ENCODE data around the gene CCDC187. TPM values are rescaled to one million over a fixed set of nuclear protein-coding genes. Genes with fewer than 3 reads are reported as not detected.
"Not testable (repeated sequence)": the region's sequence is repeated elsewhere in the genome, so short reads cannot be mapped to it uniquely, and the experiment has no call there.

Gene CCDC187
- total RNA-seq: under 1 TPM in 1 of 2 experiments, not detected in 1; 0.05 TPM

- ChIA-PET CTCF (no interaction called here), POLR2A (no interaction called here)
- Mint-ChIP-seq H3K27ac (no peak within 1 kb of the TSS), H3K9me3 (ENCODE audit: low read depth) (no peaks in the 10 kb centered on the region), H3K4me3 (no peak within 1 kb of the TSS), H3K36me3 (ENCODE audit: low read depth) (no peaks in the 10 kb centered on the region), H3K27me3 (peaks cover 4% of the 10 kb centered on the region), H3K4me1 (peaks cover 4% of the 10 kb centered on the region)
- no peak for ATAC-seq
- DNase-seq: no peak
- intact Hi-C loops (cut with DNase I, micrococcal nuclease): no loop called here
Measured at GRCh38 chr9:136303825-136304416, at the start of gene CCDC187. Gene CCDC187 (minus strand): TSS chr9:136304094. CDS start chr9:136303830, 264 bp downstream.

DNA sequence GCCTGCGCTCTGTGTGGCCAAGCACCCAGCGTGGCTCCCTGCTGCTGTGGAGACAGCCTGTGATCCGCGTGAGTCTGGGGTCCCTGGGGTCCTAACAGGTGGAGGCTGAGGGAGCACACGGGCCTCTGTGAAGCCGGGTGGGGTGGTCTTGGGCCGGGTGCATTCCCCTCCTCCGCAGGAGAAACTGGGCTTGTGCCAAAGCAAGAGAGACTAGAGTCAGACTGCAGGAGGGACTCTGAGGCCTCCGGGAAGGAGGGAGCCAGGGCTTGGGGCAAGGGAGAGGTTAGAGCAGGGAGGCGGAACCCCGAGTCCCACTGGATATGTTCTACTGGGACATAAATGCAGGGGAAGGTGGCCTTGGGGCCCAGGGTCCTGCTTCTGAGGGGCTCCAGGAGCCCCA is 49.2 kb upstream of the CCDC187 start:
- DNase-seq (no peak), ATAC-seq (no peak)
- POLR2A ChIA-PET: no interaction called here
- Mint-ChIP-seq H3K36me3 (ENCODE audit: low read depth) (no peaks in the 10 kb centered on the region), H3K4me1 (no peaks in the 10 kb centered on the region), H3K27ac (no peak overlapping the region), H3K9me3 (ENCODE audit: low read depth) (no peaks in the 10 kb centered on the region), H3K27me3 (no peaks in the 10 kb centered on the region), H3K4me3 (no peak overlapping the region)
- CTCF ChIA-PET: no interaction called here
- intact Hi-C loops (cut with DNase I, micrococcal nuclease): no loop called here

DNA sequence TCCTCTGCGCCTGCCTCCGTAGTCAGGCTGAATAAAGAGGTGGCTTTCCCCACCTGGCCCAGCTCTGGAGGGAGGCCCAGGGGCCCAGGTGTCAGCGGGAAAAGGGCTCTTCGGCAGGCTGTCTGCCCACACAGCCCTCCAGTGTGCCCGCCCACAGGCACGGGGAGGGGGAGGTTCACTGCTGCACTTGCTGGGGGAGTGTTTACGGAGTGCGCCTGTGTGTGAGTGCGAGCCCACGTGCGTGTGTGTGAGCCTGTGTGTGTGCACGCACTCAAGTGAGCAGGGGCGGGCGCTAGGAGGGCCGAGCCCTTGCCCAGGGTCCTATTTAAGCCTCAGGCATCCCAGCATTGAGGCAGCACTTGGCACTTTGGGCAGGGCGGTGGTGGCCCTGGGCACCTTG is 48.8 kb upstream of the CCDC187 start:
- Mint-ChIP-seq H3K4me1 (no peaks in the 10 kb centered on the region), H3K4me3 (no peak overlapping the region), H3K36me3 (ENCODE audit: low read depth) (no peaks in the 10 kb centered on the region), H3K9me3 (ENCODE audit: low read depth) (no peaks in the 10 kb centered on the region), H3K27me3 (no peaks in the 10 kb centered on the region), H3K27ac (no peak overlapping the region)
- DNase-seq (no peak), ATAC-seq (peak; percentile 16)
- intact Hi-C loops (cut with DNase I, micrococcal nuclease): no loop called here
- POLR2A ChIA-PET: no interaction called here
- CTCF ChIA-PET: no interaction called here

DNA sequence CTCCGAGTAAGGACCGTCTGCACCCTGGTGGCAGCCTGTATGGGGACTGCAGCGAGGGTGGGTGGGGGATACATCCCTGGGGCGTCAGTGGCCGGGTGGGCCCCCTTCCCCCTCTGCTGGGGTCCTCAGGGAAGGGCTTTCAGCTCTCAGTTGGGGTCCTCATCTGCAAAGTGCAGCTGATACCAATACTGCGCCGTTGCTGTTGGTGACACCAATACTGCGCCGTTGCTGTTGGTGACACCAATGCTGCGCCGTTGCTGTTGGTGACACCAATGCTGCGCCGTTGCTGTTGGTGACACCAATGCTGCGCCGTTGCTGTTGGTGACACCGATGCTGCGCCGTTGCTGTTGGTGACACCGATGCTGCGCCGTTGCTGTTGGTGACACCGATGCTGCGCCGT is 48.0 kb upstream of the CCDC187 start:
- DNase-seq; H3K9me3 Mint-ChIP-seq (ENCODE audit: low read depth); H3K4me3 Mint-ChIP-seq; H3K27ac Mint-ChIP-seq; H3K36me3 Mint-ChIP-seq (ENCODE audit: low read depth); POLR2A ChIA-PET; intact Hi-C loops (cut with DNase I, micrococcal nuclease); ATAC-seq; H3K4me1 Mint-ChIP-seq; CTCF ChIA-PET; H3K27me3 Mint-ChIP-seq: not testable (repeated sequence)

GRCh38 chr9:136351252-136351800 is 47.4 kb upstream of the CCDC187 start:
- Mint-ChIP-seq H3K4me3 (no peak overlapping the region), H3K36me3 (ENCODE audit: low read depth) (no peaks in the 10 kb centered on the region), H3K27me3 (no peaks in the 10 kb centered on the region), H3K27ac (no peak overlapping the region), H3K9me3 (ENCODE audit: low read depth) (no peaks in the 10 kb centered on the region), H3K4me1 (no peaks in the 10 kb centered on the region)
- ChIA-PET CTCF (no interaction called here), POLR2A (no interaction called here)
- ATAC-seq (no peak), DNase-seq (no peak)
- intact Hi-C loops (cut with DNase I, micrococcal nuclease): no loop called here

DNA sequence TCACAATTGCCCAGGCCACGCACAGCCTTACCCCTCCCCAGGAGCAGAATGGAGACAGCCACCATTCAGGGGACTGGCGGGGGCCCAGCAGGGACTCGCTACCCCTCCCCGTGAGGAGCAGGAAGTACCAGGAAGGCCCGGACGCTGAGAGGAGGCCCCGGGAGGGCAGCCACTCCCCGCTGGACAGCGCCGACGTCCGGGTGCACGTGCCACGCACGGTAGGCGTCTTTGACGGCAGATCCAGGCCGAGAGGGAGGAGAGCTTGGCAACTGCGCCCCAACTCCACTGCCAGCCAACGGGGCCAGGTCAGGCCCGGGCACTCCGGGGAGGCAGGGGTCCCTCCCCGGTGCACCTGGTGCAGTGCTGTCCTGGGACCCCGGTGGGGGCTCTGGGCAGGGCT is 45.7 kb upstream of the CCDC187 start:
- ChIA-PET CTCF (no interaction called here), POLR2A (no interaction called here)
- H3K4me1 Mint-ChIP-seq: no peaks in the 10 kb centered on the region
- H3K9me3 Mint-ChIP-seq (ENCODE audit: low read depth): no peaks in the 10 kb centered on the region
- no peaks in the 10 kb centered on the region for H3K27me3 Mint-ChIP-seq
- H3K36me3 Mint-ChIP-seq (ENCODE audit: low read depth): no peaks in the 10 kb centered on the region
- DNase-seq: no peak
- ATAC-seq: no peak
- intact Hi-C loops (cut with DNase I, micrococcal nuclease): no loop called here
- H3K27ac Mint-ChIP-seq: no peak overlapping the region
- H3K4me3 Mint-ChIP-seq: no peak overlapping the region

DNA sequence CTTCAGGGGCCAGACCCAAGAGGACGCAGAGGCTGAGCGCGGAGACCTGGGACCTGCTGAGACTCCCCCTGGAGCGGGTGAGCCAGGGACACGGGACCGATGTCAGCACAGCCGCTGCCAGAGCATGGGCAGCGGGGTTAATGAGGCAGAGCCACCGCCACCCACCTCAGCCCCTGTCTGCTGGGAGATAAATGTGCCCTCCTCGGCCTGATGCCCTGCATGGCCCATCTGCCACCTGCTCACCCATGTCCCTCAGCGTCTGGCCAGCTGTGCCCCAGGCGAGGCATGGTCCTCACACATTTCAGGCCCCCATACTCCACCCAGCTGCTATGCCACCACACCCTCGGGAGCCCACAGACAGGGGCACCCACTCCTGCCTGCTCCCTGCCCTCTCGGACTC is 44.8 kb upstream of the CCDC187 start:
- Mint-ChIP-seq H3K36me3 (ENCODE audit: low read depth) (no peaks in the 10 kb centered on the region), H3K27ac (no peak overlapping the region), H3K9me3 (ENCODE audit: low read depth) (no peaks in the 10 kb centered on the region), H3K4me1 (no peaks in the 10 kb centered on the region), H3K4me3 (no peak overlapping the region), H3K27me3 (no peaks in the 10 kb centered on the region)
- POLR2A ChIA-PET: no interaction called here
- CTCF ChIA-PET: no interaction called here
- DNase-seq (no peak), ATAC-seq (no peak)
- intact Hi-C loops (cut with DNase I, micrococcal nuclease): no loop called here

DNA sequence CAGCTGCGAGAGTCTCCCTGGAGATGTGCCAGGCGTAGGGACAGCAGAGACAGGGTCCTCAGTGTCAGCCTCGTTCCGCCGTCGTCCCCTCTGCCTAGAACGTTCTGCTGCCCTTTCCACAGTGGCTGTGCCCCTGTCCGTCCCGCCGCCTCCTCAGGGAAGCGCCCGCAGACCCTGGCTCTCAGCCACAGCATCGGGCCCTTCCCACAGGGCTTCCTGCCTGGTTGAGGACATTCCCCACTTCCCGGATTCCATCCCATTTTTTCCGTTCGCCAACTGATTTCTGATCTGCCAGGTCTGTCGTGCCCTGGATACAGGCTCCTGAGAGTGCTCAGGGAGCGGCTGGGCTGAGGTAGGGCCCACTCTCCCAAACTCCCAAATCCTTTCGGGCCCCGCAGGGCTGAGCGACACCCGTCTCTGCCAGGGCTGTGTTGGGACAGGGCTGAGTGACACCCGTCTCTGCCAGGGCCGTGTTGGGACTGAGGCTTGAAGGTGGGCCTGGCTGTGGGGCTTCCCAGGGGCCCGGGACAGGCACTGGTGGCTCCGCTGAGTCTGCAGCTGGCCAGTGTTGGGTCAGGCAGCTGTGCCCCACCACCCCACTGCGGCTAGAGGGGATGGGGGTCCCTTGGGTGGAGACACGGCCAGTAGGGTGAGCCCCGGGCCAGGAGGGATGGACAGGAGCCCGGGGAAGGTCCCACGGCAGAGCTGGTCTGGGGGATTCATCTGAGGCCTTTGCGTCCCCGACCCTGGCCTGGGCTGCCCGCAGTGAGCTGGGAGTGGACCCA is 43.8 kb upstream of the CCDC187 start:
- no peak overlapping the region for H3K4me3 Mint-ChIP-seq
- ChIA-PET POLR2A (no interaction called here), CTCF (no interaction called here)

GRCh38 chr9:136346927-136347465 is 43.1 kb upstream of the CCDC187 start:
- no peak overlapping the region for H3K4me3 Mint-ChIP-seq
- H3K9me3 Mint-ChIP-seq (ENCODE audit: low read depth): no peaks in the 10 kb centered on the region
- no peak for ATAC-seq
- no peaks in the 10 kb centered on the region for H3K4me1 Mint-ChIP-seq
- POLR2A ChIA-PET: no interaction called here
- CTCF ChIA-PET: no interaction called here
- H3K27me3 Mint-ChIP-seq: no peaks in the 10 kb centered on the region
- no peak for DNase-seq
- no peaks in the 10 kb centered on the region for H3K36me3 Mint-ChIP-seq (ENCODE audit: low read depth)
- intact Hi-C loops (cut with DNase I, micrococcal nuclease): no loop called here
- no peak overlapping the region for H3K27ac Mint-ChIP-seq

More for the DNA sequence above, 43.8 kb upstream of the CCDC187 start:
- intact Hi-C loops (cut with DNase I, micrococcal nuclease): no loop called here
- Mint-ChIP-seq H3K9me3 (ENCODE audit: low read depth) (no peaks in the 10 kb centered on the region), H3K27ac (no peak overlapping the region), H3K4me1 (no peaks in the 10 kb centered on the region), H3K36me3 (ENCODE audit: low read depth) (no peaks in the 10 kb centered on the region), H3K27me3 (no peaks in the 10 kb centered on the region)
- DNase-seq (no peak), ATAC-seq (no peak)

DNA sequence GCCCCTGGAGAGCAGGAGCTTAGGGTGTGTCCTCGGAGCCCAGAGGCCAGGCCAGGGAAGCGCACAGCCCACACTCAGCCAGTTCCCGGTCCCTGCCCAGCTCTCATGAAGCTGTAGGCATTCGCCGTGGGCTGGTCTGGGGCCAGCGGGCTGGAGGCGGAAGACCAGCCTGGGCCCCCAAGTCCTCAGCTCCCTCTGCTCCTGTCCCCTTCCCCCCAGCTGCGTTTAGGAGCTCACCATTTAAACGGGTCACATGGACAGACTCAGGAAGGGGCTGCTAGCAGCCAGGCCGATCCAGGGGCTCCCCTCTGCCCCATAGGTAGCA is 42.2 kb upstream of the CCDC187 start:
- POLR2A ChIA-PET: no interaction called here
- DNase-seq: no peak
- intact Hi-C loops (cut with DNase I, micrococcal nuclease): no loop called here
- Mint-ChIP-seq H3K27ac (no peak overlapping the region), H3K9me3 (ENCODE audit: low read depth) (no peaks in the 10 kb centered on the region), H3K4me3 (no peak overlapping the region), H3K36me3 (ENCODE audit: low read depth) (no peaks in the 10 kb centered on the region), H3K27me3 (no peaks in the 10 kb centered on the region), H3K4me1 (no peaks in the 10 kb centered on the region)
- no peak for ATAC-seq
- CTCF ChIA-PET: no interaction called here

GRCh38 chr9:136345281-136346156 is 41.6 kb upstream of the CCDC187 start:
- no peak overlapping the region for H3K27ac Mint-ChIP-seq
- CTCF ChIA-PET: no interaction called here
- no peaks in the 10 kb centered on the region for H3K4me1 Mint-ChIP-seq
- POLR2A ChIA-PET: no interaction called here
- intact Hi-C loops (cut with DNase I, micrococcal nuclease): no loop called here
- ATAC-seq: no peak
- no peaks in the 10 kb centered on the region for H3K27me3 Mint-ChIP-seq
- no peaks in the 10 kb centered on the region for H3K9me3 Mint-ChIP-seq (ENCODE audit: low read depth)
- H3K4me3 Mint-ChIP-seq: no peak overlapping the region
- no peaks in the 10 kb centered on the region for H3K36me3 Mint-ChIP-seq (ENCODE audit: low read depth)
- no peak for DNase-seq
